Calu3 (cell line): ENCODE measurements around the gene EN1. TPM values are rescaled to one million over a fixed set of nuclear protein-coding genes. Genes with fewer than 3 reads are reported as not detected.

Experiments used
- BruUV-seq: library from RNA; stranded (reverse); fragments of 400-500 nt; replicated peaks from 2 replicates; lab custom pipeline; 2021; lab: Mats Ljungman, UMichigan
- CTCF ChIA-PET: fragments of 300-600 bp; sonication (Branson Sonifier 250); formaldehyde crosslinking; loops from one replicate; lab custom pipeline; 2022; ENCODE audit warnings: antibody characterized with exemption; lab: Charles Lee
- DNase-seq: peaks from one replicate; pipeline ENCODE4 v3.0.0; 2022
- H3K27ac Mint-ChIP-seq: one replicate; pipeline ENCODE4 v1.8.0; 2022; ENCODE audit warnings: mixed read lengths; ENCODE audit not compliant: unreplicated experiment
- H3K27me3 Mint-ChIP-seq: one replicate; pipeline ENCODE4 v1.8.0; 2022; ENCODE audit warnings: mixed read lengths; ENCODE audit not compliant: unreplicated experiment
- H3K36me3 Mint-ChIP-seq: one replicate; pipeline ENCODE4 v1.8.0; 2022; ENCODE audit warnings: mild to moderate bottlenecking, moderate library complexity, mixed read lengths; ENCODE audit not compliant: insufficient read depth, unreplicated experiment
- H3K4me1 Mint-ChIP-seq: one replicate; pipeline ENCODE4 v1.8.0; 2022; ENCODE audit warnings: mild to moderate bottlenecking, low read depth, mixed read lengths; ENCODE audit not compliant: unreplicated experiment
- H3K4me3 Mint-ChIP-seq: one replicate; pipeline ENCODE4 v1.8.0; 2022; ENCODE audit warnings: mild to moderate bottlenecking, low read depth, moderate library complexity, mixed read lengths; ENCODE audit not compliant: unreplicated experiment
- H3K9me3 Mint-ChIP-seq: one replicate; pipeline ENCODE4 v1.8.0; 2022; ENCODE audit warnings: low read depth, mixed read lengths; ENCODE audit not compliant: unreplicated experiment
- CTCF ChIP-seq: fragments of 200-600 bp; IDR thresholded peaks from one replicate; pipeline ENCODE4 v1.8.0; 2022; ENCODE audit warnings: antibody characterized with exemption; ENCODE audit not compliant: unreplicated experiment
- intact Hi-C: fragments of 100-400 bp; cut with micrococcal nuclease; formaldehyde crosslinking; loops from one replicate; pipeline ENCODE4 v1.10.0; 2022; ENCODE audit not compliant: unreplicated experiment
- total RNA-seq: library from RNA; stranded (reverse); gene quantifications from 2 replicates; pipeline ENCODE4 v1.2.3, GENCODE V29; 2022

EN1 gene
- total RNA-seq, 1 experiment from 2014 or later: 2.3 TPM

GRCh38 chr2:118837621-118838020 is 9.8 kb downstream of the EN1 start:
- no peak for TF ChIP-seq CTCF
- CTCF ChIA-PET: no interaction called here
- no peak for DNase-seq
- H3K36me3 Mint-ChIP-seq: peaks cover 22% of the 10 kb centered on the region
- H3K27me3 Mint-ChIP-seq: peaks cover 13% of the 10 kb centered on the region
- intact Hi-C loops: no loop called here
- H3K4me1 Mint-ChIP-seq: no peaks in the 10 kb centered on the region
- H3K27ac Mint-ChIP-seq: no peak overlapping the region
- no TSS peak for BruUV-seq
- H3K4me3 Mint-ChIP-seq: no peak overlapping the region
- no peaks in the 10 kb centered on the region for H3K9me3 Mint-ChIP-seq

- Mint-ChIP-seq H3K27me3 (peaks cover 13% of the 10 kb centered on the region), H3K27ac (no peak overlapping the region), H3K9me3 (no peaks in the 10 kb centered on the region), H3K4me1 (no peaks in the 10 kb centered on the region), H3K4me3 (peak overlapping the region; percentile 91), H3K36me3 (peaks cover 22% of the 10 kb centered on the region)
- no peak for TF ChIP-seq CTCF
- no TSS peak for BruUV-seq
- CTCF ChIA-PET: no interaction called here
- intact Hi-C loops: no loop called here
- no peak for DNase-seq
These were observed 10.4 kb downstream of the EN1 start for GRCh38 chr2:118837067-118837466.

GRCh38 chr2:118836411-118836930 is 11.0 kb downstream of the EN1 start:
- intact Hi-C loops: no loop called here
- Mint-ChIP-seq H3K4me3 (peak overlapping the region; percentile 91), H3K36me3 (peaks cover 19% of the 10 kb centered on the region), H3K9me3 (no peaks in the 10 kb centered on the region), H3K27ac (no peak overlapping the region), H3K27me3 (peaks cover 13% of the 10 kb centered on the region), H3K4me1 (no peaks in the 10 kb centered on the region)
- BruUV-seq: no TSS peak
- no peak for DNase-seq
- no peak for TF ChIP-seq CTCF
- CTCF ChIA-PET: no interaction called here

GRCh38 chr2:118835746-118836410 is 11.6 kb downstream of the EN1 start:
- CTCF ChIA-PET: no interaction called here
- peak overlapping the region; percentile 45 for H3K27ac Mint-ChIP-seq
- intact Hi-C loops: no loop called here

More at GRCh38 chr2:118835746-118836410, 11.6 kb downstream of the EN1 start:
- DNase-seq: peak; percentile 78
- Mint-ChIP-seq H3K4me1 (no peaks in the 10 kb centered on the region), H3K9me3 (no peaks in the 10 kb centered on the region), H3K27me3 (peaks cover 13% of the 10 kb centered on the region), H3K4me3 (peak overlapping the region; percentile 91), H3K36me3 (peaks cover 18% of the 10 kb centered on the region)
- BruUV-seq: no TSS peak
- no peak for TF ChIP-seq CTCF
